ENCODE measurements around the gene HINFP.

The HINFP gene, protein sequence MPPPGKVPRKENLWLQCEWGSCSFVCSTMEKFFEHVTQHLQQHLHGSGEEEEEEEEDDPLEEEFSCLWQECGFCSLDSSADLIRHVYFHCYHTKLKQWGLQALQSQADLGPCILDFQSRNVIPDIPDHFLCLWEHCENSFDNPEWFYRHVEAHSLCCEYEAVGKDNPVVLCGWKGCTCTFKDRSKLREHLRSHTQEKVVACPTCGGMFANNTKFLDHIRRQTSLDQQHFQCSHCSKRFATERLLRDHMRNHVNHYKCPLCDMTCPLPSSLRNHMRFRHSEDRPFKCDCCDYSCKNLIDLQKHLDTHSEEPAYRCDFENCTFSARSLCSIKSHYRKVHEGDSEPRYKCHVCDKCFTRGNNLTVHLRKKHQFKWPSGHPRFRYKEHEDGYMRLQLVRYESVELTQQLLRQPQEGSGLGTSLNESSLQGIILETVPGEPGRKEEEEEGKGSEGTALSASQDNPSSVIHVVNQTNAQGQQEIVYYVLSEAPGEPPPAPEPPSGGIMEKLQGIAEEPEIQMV

DNA sequence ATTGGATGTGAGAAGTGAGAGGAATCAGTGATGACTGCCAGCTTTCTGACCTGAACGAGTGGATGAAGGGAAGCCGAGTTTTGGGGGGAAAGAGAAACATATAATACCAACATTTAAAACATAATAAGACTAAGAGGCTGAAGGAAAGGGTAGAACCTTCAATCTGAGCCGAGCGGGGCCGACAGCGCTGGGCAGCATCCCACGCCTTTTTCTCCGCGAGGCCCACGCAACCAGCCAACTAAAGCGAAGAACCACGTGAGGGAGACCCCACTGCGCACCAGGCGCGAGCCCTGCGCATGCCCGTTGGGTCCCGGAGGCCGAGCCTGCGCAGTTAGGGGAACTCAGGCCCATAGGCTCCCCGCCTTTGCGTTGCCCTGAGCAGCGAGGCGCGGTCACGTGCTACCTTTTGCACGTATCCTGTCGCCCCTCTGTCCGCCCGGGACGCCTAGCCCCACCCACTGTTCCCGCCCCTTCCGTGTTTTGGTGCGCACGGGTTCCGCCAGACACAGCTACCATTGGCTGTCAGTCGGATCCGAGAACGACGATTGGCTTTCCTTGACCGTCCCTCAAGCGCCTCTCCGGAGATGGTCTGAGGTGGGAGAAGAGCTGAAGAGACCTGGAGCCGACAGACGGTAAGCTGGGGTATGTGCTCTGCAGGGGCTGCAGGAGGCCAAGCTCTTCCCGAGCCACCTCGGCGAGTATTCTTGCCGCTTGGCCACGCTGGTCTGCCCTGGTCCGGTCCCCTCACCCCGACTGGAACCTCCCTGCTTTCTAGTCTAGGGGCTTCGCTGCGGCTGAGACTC is at the start of gene HINFP:
TSS of gene HINFP (plus strand) at position 573 of the 803 bp plus-strand sequence. CDS start 5,365 bp downstream, outside the sequence.
- peak; percentile 100 for DNase-seq (ENCODE audit: low spot score)

DNA sequence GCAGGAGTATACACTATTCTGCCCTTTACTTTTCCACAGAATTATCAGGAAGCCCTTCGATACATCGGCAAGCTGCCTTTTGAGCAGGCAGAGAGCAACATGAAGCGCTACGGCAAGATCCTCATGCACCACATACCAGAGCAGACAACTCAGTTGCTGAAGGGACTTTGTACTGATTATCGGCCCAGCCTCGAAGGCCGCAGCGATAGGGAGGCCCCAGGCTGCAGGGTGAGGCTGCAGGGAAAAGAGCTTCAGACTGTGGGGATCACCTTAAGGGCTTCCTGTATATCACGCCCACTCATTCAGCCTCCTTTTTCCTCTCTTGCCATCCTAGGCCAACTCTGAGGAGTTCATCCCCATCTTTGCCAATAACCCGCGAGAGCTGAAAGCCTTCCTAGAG is 43.5 kb upstream of the HINFP start:
- no peak for DNase-seq (ENCODE audit: low spot score)

DNA sequence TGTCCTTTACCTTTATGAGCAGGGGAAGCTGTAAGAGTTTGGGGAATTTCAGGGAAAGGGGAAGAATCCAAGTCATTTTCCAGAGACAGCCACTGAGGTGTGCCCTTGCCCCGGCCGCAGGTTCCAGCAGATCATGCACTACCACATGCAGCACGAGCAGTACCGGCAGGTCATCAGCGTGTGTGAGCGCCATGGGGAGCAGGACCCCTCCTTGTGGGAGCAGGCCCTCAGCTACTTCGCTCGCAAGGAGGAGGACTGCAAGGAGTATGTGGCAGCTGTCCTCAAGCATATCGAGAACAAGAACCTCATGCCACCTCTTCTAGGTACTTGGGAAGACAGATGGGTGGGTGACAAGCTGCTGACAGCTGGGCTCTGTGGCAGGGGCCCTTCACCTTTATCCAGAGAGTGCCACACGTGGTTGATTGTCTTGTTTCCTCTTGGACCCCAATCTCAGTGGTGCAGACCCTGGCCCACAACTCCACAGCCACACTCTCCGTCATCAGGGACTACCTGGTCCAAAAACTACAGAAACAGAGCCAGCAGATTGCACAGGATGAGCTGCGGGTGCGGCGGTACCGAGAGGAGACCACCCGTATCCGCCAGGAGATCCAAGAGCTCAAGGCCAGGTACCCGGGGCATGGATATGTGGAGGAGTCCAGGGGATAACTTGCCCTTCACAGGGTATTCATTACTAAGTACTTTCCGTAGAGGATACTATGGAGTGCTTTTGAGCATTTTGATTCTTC is 42.5 kb upstream of the HINFP start:
- no peak for DNase-seq (ENCODE audit: low spot score)

- DNase-seq (ENCODE audit: low spot score): peak; percentile 85
Observed at GRCh38 chr11:119081682-119082260, 39.6 kb upstream of the HINFP start.

DNA sequence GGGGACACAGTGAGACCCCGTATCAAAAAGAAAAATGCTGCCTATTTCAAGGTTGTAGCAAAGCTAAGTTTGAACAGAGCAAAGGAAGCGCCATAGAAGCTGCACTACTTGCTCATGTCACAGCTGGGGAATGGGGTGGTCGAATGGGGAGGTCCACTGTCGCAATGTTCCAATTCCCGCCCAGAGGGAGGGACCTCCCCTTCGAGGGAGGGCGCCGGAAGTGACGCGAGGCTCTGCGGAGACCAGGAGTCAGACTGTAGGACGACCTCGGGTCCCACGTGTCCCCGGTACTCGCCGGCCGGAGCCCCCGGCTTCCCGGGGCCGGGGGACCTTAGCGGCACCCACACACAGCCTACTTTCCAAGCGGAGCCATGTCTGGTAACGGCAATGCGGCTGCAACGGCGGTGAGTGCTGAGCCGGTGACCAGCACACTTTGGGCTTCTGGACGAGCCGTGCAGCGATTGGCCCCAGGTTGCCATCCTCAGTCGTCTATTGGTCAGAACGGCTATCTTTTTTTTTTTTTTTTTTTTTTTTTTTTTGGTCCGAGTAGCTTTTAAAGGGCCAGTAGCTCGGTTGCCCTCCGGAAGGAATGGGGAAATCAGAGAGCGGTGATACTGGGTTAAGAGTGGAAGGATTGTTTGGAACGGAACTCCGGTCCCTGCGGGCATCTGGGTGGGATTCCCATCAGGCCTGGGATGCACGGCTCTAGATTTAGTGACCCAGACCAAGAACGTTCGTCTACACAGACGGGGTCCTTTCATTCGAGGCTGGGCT is 36.5 kb upstream of the HINFP start, which contains the start of gene HMBS:
TSS of gene HMBS (plus strand) at position 219 of the 774 bp plus-strand sequence. CDS start at position 372, 153 bp downstream.
- DNase-seq (ENCODE audit: low spot score): peak; percentile 99

- DNase-seq (ENCODE audit: low spot score): no peak
Observed at GRCh38 chr11:119085437-119085847, 35.9 kb upstream of the HINFP start.

DNA sequence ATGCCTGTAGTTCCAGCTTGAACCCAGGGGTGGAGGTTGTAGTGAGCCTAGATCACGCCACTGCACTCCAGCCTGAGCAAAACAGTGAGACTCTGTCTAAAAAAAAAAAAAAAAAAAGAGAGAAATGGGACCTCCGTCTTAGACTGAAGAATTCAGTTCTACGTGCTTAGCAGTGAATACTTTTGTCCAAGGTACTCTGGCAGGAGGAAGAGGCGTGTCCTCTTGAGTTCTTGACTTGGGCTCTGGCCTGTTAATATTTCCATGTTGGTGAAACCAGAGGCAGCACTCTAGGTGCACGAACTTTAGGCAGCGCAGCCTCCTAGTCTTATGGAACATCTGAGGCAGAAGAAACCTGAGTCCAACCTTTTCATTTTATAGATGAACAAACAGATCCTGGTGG is 34.3 kb upstream of the HINFP start:
- no peak for DNase-seq (ENCODE audit: low spot score)

GRCh38 chr11:119087747-119088241 is 33.6 kb upstream of the HINFP start:
- no peak for DNase-seq (ENCODE audit: low spot score)

DNA sequence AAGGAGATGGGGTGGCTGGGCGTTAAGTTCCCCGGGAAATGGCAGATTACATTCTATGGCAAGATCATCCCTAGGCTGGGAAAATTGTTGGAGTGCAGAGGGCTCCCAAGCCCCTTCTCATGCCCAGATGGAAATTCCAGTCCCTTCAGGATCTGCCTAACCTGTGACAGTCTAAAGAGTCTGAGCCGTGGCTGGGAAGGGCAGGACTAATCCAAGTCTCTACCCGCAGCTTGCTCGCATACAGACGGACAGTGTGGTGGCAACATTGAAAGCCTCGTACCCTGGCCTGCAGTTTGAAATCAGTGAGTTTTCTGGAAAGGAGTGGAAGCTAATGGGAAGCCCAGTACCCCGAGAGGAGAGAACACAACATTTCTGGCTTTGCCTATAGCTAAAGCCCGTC is 33.0 kb upstream of the HINFP start:
- no peak for DNase-seq (ENCODE audit: low spot score)

- no peak for DNase-seq (ENCODE audit: low spot score)
Observed at GRCh38 chr11:119089319-119089718, 32.1 kb upstream of the HINFP start.

DNA sequence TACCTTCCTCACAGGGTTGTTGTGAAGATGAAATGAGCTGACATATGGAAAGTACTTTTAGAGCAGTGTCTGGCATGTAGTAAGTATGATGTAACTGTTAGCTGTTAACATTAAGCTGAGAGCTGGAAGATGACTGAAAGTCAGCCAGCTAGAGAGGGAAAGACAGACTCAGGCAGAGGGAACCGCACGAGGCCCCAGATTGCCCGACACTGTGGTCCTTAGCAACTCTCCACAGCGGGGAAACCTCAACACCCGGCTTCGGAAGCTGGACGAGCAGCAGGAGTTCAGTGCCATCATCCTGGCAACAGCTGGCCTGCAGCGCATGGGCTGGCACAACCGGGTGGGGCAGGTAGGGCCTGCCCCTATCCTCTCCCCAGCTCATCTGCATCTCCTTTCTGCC is 30.2 kb upstream of the HINFP start:
- no peak for DNase-seq (ENCODE audit: low spot score)

- no peak for DNase-seq (ENCODE audit: low spot score)
Observed at GRCh38 chr11:119091966-119092879, 29.2 kb upstream of the HINFP start.

- DNase-seq (ENCODE audit: low spot score): peak; percentile 47
Observed at GRCh38 chr11:119092880-119093842, 28.2 kb upstream of the HINFP start.

DNA sequence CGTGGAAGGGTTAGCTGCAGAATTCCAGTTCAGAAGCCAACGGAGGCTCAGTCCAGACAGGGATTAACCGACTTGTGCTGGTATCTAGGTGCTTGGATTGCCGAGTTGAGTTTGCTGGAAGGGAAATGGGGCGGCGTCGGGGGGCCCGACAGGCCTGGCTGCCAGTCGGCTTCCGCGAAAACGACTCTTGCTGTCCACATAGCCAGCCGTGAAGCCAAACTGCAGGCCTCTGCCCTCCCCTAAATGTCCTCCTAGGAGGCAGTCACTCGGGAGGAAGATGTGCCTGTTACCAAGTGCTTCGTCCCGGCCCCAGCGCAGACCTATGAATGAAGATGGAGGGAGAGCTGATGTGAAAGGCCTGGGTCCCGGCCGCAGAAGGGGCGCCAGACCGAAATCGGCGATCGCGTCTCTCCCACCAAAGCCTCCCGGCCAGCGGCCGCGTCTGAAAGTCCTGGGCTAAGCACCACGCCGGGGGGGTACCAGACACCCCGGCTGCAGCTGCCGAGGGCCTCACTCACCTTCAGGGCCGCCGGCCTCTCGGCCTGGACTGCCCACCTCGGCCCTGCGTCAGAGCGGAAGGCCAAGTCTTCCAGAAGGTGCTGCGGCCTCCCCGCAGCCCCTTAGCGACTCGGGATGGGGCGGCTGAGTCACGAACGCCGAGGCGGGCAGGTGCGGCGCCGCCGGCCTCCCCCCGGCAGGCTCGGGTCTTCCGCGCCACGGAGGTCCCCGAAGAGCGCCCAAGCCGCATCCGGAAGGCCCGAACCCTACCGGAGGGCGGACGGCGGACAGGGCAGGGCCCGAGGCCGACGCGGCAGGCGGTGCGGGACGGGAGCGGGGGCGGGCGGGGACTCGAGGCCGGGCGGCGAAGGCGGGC is 27.2 kb upstream of the HINFP start:
- DNase-seq (ENCODE audit: low spot score): peak; percentile 37

- DNase-seq (ENCODE audit: low spot score): peak; percentile 90
Observed at GRCh38 chr11:119094816-119095065, 26.6 kb upstream of the HINFP start.

DNA sequence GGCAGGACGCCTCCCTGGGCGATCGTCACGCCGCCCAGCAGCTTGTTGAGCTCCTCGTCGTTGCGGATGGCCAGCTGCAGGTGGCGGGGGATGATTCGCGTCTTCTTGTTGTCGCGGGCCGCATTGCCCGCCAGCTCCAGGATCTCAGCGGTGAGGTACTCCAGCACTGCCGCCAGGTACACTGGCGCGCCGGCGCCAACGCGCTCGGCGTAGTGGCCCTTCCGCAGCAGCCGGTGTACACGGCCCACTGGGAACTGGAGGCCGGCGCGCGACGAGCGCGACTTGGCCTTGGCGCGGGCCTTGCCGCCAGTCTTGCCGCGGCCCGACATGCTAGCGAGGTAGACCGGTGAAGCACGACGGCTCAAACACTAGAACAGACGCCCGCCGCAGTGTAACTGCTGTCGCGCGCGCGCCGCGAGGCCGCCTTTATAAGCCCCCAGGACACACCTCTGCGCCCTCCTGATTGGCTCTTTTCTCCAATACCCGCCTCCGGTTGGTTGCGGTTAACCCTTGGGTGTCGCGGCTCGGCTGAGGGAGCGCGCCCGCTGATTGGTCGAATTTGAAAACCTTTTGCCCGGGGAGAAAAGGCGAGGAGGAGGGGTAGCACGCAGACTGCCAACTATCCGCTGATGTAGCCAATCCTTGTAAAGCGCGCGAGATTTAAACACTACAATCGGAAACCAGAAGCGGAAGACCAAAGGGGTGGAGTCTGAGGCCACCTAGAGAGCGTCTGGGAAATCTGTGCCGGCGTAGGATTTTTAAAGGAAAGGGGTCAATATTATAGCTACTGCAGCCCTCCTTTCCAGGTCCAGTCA is 26.1 kb upstream of the HINFP start:
- DNase-seq (ENCODE audit: low spot score): peak; percentile 100

- no peak for DNase-seq (ENCODE audit: low spot score)
Observed at GRCh38 chr11:119099711-119100110, 21.7 kb upstream of the HINFP start.

Measured in Ammon's horn (tissue), 1 donor.